HepG2 (cell line): ENCODE data around the gene H6PD. TPM values are rescaled to one million over a fixed set of nuclear protein-coding genes. Genes with fewer than 3 reads are reported as not detected.

Experiments used
- ATAC-seq: fragments of 200-7000 bp; cut with Tn5 transposase; 3 replicates; pipeline ENCODE4 v1.9.1; 2020; ENCODE audit warnings: mild to moderate bottlenecking, moderate library complexity
- BruUV-seq: library from RNA; stranded (reverse); fragments of 400-500 nt; replicated peaks from 2 replicates; lab custom pipeline; 2021; lab: Mats Ljungman, UMichigan
- CTCF ChIA-PET: fragments of 300-600 bp; formaldehyde crosslinking; extraction: SDS; loops from one replicate; lab custom pipeline; 2021; ENCODE audit warnings: low total read pairs, inconsistent platforms, low intra/inter-chr PET ratio; lab: Yijun Ruan, JAX
- POLR2A ChIA-PET: fragments of 350-600 bp; sonication (Branson Sonifier 250); formaldehyde crosslinking; loops from one replicate; lab custom pipeline; 2020; ENCODE audit warnings: antibody characterized with exemption, inconsistent platforms; lab: Yijun Ruan, JAX
- DNase-seq: peaks from one replicate; pipeline ENCODE4 v3.0.0-alpha.2; 2015; ENCODE audit warnings: low spot score
- FAIRE-seq: peaks from 3 replicates; lab custom pipeline; 2011; peaks lifted over from hg19 to GRCh38; lab: Jason Lieb, UNC
- H2AFZ ChIP-seq: one replicate; pipeline ENCODE4 v1.6.1; 2011; ENCODE audit warnings: low read length, inconsistent platforms
- H3K27ac ChIP-seq: fragments of 300-600 bp; 3 replicates; pipeline ENCODE4 v1.8.0; 2011; ENCODE audit warnings: mixed run types, mild to moderate bottlenecking, mixed read lengths, low read length, inconsistent platforms; ENCODE audit not compliant: insufficient read depth; ENCODE audit errors: extremely low read length
- H3K27me3 ChIP-seq, 2 experiments: fragments of 200-600 bp in 1 of 2; 2 replicates in 1 of 2; 3 replicates in 1 of 2; pipeline versions ENCODE4 v1.6.0 to v1.8.0; 2011; ENCODE audit warnings: low read length in 2 of 2, mild to moderate bottlenecking in 2 of 2, moderate library complexity in 2 of 2, inconsistent platforms in 1 of 2; ENCODE audit not compliant: insufficient read depth in 2 of 2, control insufficient read depth in 1 of 2
- H3K36me3 ChIP-seq, 2 experiments: fragments of 200-600 bp in 1 of 2; replicated peaks in 1 of 2; 2 replicates in 1 of 2; 3 replicates in 1 of 2; pipeline versions ENCODE4 v1.5.1 to v1.8.0; 2011; ENCODE audit warnings: low read length in 2 of 2, inconsistent platforms in 1 of 2; ENCODE audit not compliant: insufficient read depth in 2 of 2, control insufficient read depth in 1 of 2
- H3K4me1 ChIP-seq: 2 replicates; pipeline ENCODE4 v1.5.1; 2012; ENCODE audit warnings: low read length, inconsistent platforms; ENCODE audit not compliant: insufficient read depth
- H3K4me2 ChIP-seq: 2 replicates; pipeline ENCODE4 v1.6.0; 2011; ENCODE audit warnings: low read depth, low read length, inconsistent platforms
- H3K4me3 ChIP-seq, 3 experiments: fragments of 200-600 bp in 1 of 3; sonication (generic), shearing (Covaris generic) in 1 of 3; replicated peaks in 1 of 3; 2 replicates each; pipeline ENCODE4 v1.5.1; 2011 to 2016; ENCODE audit warnings: low read length in 3 of 3, inconsistent platforms in 2 of 3, low read depth in 2 of 3, mild to moderate bottlenecking in 2 of 3, control low read depth in 1 of 3, mixed read lengths in 1 of 3; ENCODE audit not compliant: insufficient read depth in 1 of 3
- H3K79me2 ChIP-seq: one replicate; pipeline ENCODE4 v1.6.1; 2011; ENCODE audit warnings: low read length, inconsistent platforms; ENCODE audit not compliant: insufficient read depth
- H3K9ac ChIP-seq: 2 replicates; pipeline ENCODE4 v1.6.0; 2011; ENCODE audit warnings: mild to moderate bottlenecking, low read depth, low read length, inconsistent platforms; ENCODE audit not compliant: insufficient read depth
- H3K9me3 ChIP-seq: 2 replicates; pipeline ENCODE4 v1.5.1; 2012; ENCODE audit warnings: mild to moderate bottlenecking, low read length
- H4K20me1 ChIP-seq: 2 replicates; pipeline ENCODE4 v1.6.0; 2011; ENCODE audit warnings: inconsistent platforms, mild to moderate bottlenecking, low read length, moderate library complexity; ENCODE audit not compliant: insufficient read depth
- ATF4 ChIP-seq, 2 experiments: fragments of 450-650 bp in 1 of 2; sonication (generic) in 1 of 2; formaldehyde crosslinking; IDR thresholded peaks; 2 replicates each; pipeline versions ENCODE4 v1.5.0 to v1.8.0; 2020 to 2022; ENCODE audit warnings: mild to moderate bottlenecking in 1 of 2, missing genetic modification reagents in 1 of 2
- BATF2 ChIP-seq: sonication (generic); formaldehyde crosslinking; IDR thresholded peaks from 2 replicates; pipeline ENCODE4 v1.8.0; 2022; ENCODE audit warnings: mild to moderate bottlenecking, missing genetic modification reagents, moderate library complexity
- CERS6 ChIP-seq: sonication (generic); formaldehyde crosslinking; IDR thresholded peaks from 2 replicates; pipeline ENCODE4 v1.5.0; 2020; ENCODE audit warnings: missing genetic modification reagents
- HIC2 ChIP-seq: sonication (generic); formaldehyde crosslinking; IDR thresholded peaks from 2 replicates; pipeline ENCODE4 v1.9.0; 2022; ENCODE audit warnings: low read depth, missing genetic modification reagents
- HNF4A ChIP-seq: sonication (generic); formaldehyde crosslinking; IDR thresholded peaks from 2 replicates; pipeline ENCODE4 v1.4.0; 2020; ENCODE audit warnings: missing genetic modification reagents
- IRF2 ChIP-seq: IDR thresholded peaks from 2 replicates; pipeline ENCODE4 v1.6.1; 2018; ENCODE audit warnings: missing genetic modification reagents, missing compliant biosample characterization
- NR2C2 ChIP-seq: sonication (generic); formaldehyde crosslinking; IDR thresholded peaks from 2 replicates; pipeline ENCODE4 v1.4.0; 2020; ENCODE audit warnings: missing genetic modification reagents, mild to moderate bottlenecking, moderate library complexity, borderline replicate concordance
- SMARCE1 ChIP-seq: fragments of 450-650 bp; IDR thresholded peaks from 2 replicates; pipeline ENCODE4 v1.6.1; 2017; ENCODE audit warnings: borderline replicate concordance
- SRY ChIP-seq: sonication (generic); formaldehyde crosslinking; IDR thresholded peaks from 2 replicates; pipeline ENCODE4 v1.8.0; 2022; ENCODE audit warnings: mild to moderate bottlenecking, missing genetic modification reagents
- ZKSCAN1 ChIP-seq: fragments of 150-350 bp; IDR thresholded peaks from 2 replicates; pipeline ENCODE4 v1.6.1; 2014; ENCODE audit warnings: low read length
- ZNF12 ChIP-seq: sonication (generic); formaldehyde crosslinking; IDR thresholded peaks from 2 replicates; pipeline ENCODE4 v1.5.0; 2020; ENCODE audit warnings: missing genetic modification reagents
- ZNF740 ChIP-seq: sonication (generic); formaldehyde crosslinking; IDR thresholded peaks from 2 replicates; pipeline ENCODE4 v1.4.0; 2020; ENCODE audit warnings: missing genetic modification reagents
- WGBS: methylation state at CpG from one replicate; pipeline ENCODE4 v1.1.6; 2017; ENCODE audit warnings: low lambda C conversion rate; 5-methylcytosine and 5-hydroxymethylcytosine counted together
- in situ Hi-C: cut with HindIII; loops from 2 replicates; pipeline ENCODE4 v1.10.0; 2017; ENCODE audit warnings: low pct_unique_long_range_greater_than_20kb; ENCODE audit not compliant: extremely low pct_ligation_motif_present
- intact Hi-C: fragments of 100-400 bp; cut with micrococcal nuclease; formaldehyde crosslinking; loops from one replicate; pipeline ENCODE4 v1.10.0; 2022; ENCODE audit not compliant: unreplicated experiment
- polyA plus RNA-seq, 8 experiments: library from polyadenylated mRNA; depleted of rRNA in 3 of 8; stranded (reverse) in 7 of 8; unstranded in 1 of 8; fragments of >200 nt; fragmentation: Illumina TruSeq in 4 of 8; extraction: Trizol in 4 of 8; gene quantifications; 2 replicates each; pipeline versions ENCODE4 v1.2.1 to v1.2.3, GENCODE V29; 2011 to 2016; ENCODE audit warnings: low read depth in 4 of 8, missing spikeins in 1 of 8, mixed read lengths in 1 of 8; ENCODE audit not compliant: insufficient read depth in 1 of 8
- total RNA-seq, 5 experiments: library from RNA; depleted of rRNA; stranded (reverse); fragments of >200 nt; fragmentation: Illumina TruSeq; extraction: Trizol; gene quantifications; 2 replicates each; pipeline ENCODE4 v1.2.3, GENCODE V29; 2016; ENCODE audit warnings: low read depth in 1 of 5

Gene H6PD
- total and polyA plus RNA-seq, 2 of the 13 experiments (the other 11 are each of a cell fraction or from before 2014, with no cell fraction given): 9.3 to 14.1 TPM

GRCh38 chr1:9207715-9208114 is 26.9 kb upstream of the H6PD start:
- H3K27ac ChIP-seq: no peak overlapping the region
- no peak overlapping the region for H2AFZ ChIP-seq
- WGBS: 84% methylated on average over 5 of the region's 5 CpGs
- intact Hi-C loops (no loop called here), in situ Hi-C loops (no loop called here)
- no peak for ATAC-seq
- no peaks in the 10 kb centered on the region for H3K9me3 ChIP-seq
- DNase-seq: no peak
- no peak overlapping the region for H3K4me2 ChIP-seq
- H3K4me1 ChIP-seq: peaks cover 34% of the 10 kb centered on the region
- H3K4me3 ChIP-seq: no peak overlapping the region
- TF ChIP-seq ZNF740 (CRISPR knock-in tag) (no peak), SMARCE1 (no peak), ZKSCAN1 (0 out of 2 replicates have a peak, but pooled peaks have one; percentile 28)
- CTCF ChIA-PET: no interaction called here
- peaks cover 1 to 33% of the 10 kb centered on the region in 2 experiments; a peak in 4 of 5 replicates for H3K27me3 ChIP-seq
- no peaks in the 10 kb centered on the region for H3K79me2 ChIP-seq
- POLR2A ChIA-PET: no interaction called here
- BruUV-seq: no TSS peak
- H4K20me1 ChIP-seq: no peaks in the 10 kb centered on the region
- H3K9ac ChIP-seq: no peak overlapping the region
- no peaks in the 10 kb centered on the region for H3K36me3 ChIP-seq
- FAIRE-seq: no peak

GRCh38 chr1:9211291-9211811 is 23.2 kb upstream of the H6PD start:
- peaks cover 2 to 17% of the 10 kb centered on the region in 2 experiments; a peak in 3 of 5 replicates for H3K27me3 ChIP-seq
- no peaks in the 10 kb centered on the region for H3K36me3 ChIP-seq
- CTCF ChIA-PET: no interaction called here
- no peaks in the 10 kb centered on the region for H3K79me2 ChIP-seq
- no peaks in the 10 kb centered on the region for H4K20me1 ChIP-seq
- ATAC-seq (peak; percentile 80), FAIRE-seq (peak; percentile 52), DNase-seq (peak; percentile 52)
- peak overlapping the region in 1 of 3 experiments; percentile 20; a peak in 1 of 6 replicates for H3K4me3 ChIP-seq
- H3K9ac ChIP-seq: no peak overlapping the region
- intact Hi-C loops (no loop called here), in situ Hi-C loops (no loop called here)
- WGBS: 6% methylated on average over 11 of the region's 13 CpGs
- H2AFZ ChIP-seq: no peak overlapping the region
- H3K4me1 ChIP-seq: peaks cover 33% of the 10 kb centered on the region
- H3K27ac ChIP-seq: no peak overlapping the region
- POLR2A ChIA-PET: interaction anchor here (0.8 to 1.0 kb wide), 2 partner anchors 23 to 39 kb away, joined by 3 read pairs; partner anchors contain the start of gene H6PD
- no peaks in the 10 kb centered on the region for H3K9me3 ChIP-seq
- H3K4me2 ChIP-seq: peak overlapping the region; percentile 59
- BruUV-seq: no TSS peak
- TF ChIP-seq HIC2 (CRISPR knock-in tag) (peak; percentile 67; the same call in 1 of the 2 replicates), HNF4A (CRISPR knock-in tag) (0 out of 2 replicates have a peak, but pooled peaks have one; percentile 18), SRY (CRISPR knock-in tag) (no peak), IRF2 (no peak), ZNF12 (CRISPR knock-in tag) (no peak), NR2C2 (CRISPR knock-in tag) (peak; percentile 50; the same call in 1 of the 2 replicates), CERS6 (CRISPR knock-in tag) (no peak), ATF4 (CRISPR knock-in tag; IDR thresholded peaks at IDR 0.05) (0 out of 4 replicates have a peak, but pooled peaks of 1 of the 2 experiments have one; percentile 36), BATF2 (CRISPR knock-in tag) (no peak)
